Cardiac fibroblast (primary cell): ENCODE data around the gene CMTM7.
"Not testable (repeated sequence)": the region's sequence is repeated elsewhere in the genome, so short reads cannot be mapped to it uniquely, and the experiment has no call there.

Experiments
- DNase-seq, 2 donors: peaks; one replicate each; pipeline versions ENCODE4 v3.0.0 to v3.0.0-alpha.2; 2010; ENCODE audit warnings: low read depth in 2 of 2
- H3K4me3 ChIP-seq, 2 donors: replicated peaks in 1 of 2; 1 replicate in 1 of 2; 2 replicates in 1 of 2; pipeline ENCODE4 v1.5.1; 2011; ENCODE audit warnings: low read depth in 2 of 2, low read length in 2 of 2, mild to moderate bottlenecking in 2 of 2, moderate library complexity in 1 of 2
- CTCF ChIP-seq: IDR thresholded peaks from one replicate; pipeline ENCODE4 v1.5.1; 2011; ENCODE audit warnings: low read depth, mild to moderate bottlenecking, low read length, inconsistent platforms

The CMTM7 gene

GRCh38 chr3:32471246-32471645, 79.6 kb downstream of the CMTM7 start:
- H3K4me3 ChIP-seq = no peak overlapping the region
- no peak for DNase-seq
- TF ChIP-seq CTCF = no peak

- not testable (repeated sequence) for DNase-seq, H3K4me3 ChIP-seq
These were observed 80.5 kb downstream of the CMTM7 start for GRCh38 chr3:32472151-32472550.

- DNase-seq = no peak
- no peak overlapping the region for H3K4me3 ChIP-seq
- TF ChIP-seq CTCF = no peak
These were observed 82.5 kb downstream of the CMTM7 start for GRCh38 chr3:32474201-32474600.

GRCh38 chr3:32480604-32481003, 89.0 kb downstream of the CMTM7 start:
- TF ChIP-seq CTCF = no peak
- DNase-seq = peak; percentile 48 to 51
- no peak overlapping the region for H3K4me3 ChIP-seq

GRCh38 chr3:32481791-32482631, 90.4 kb downstream of the CMTM7 start:
- H3K4me3 ChIP-seq = no peak overlapping the region
- TF ChIP-seq CTCF = no peak
- DNase-seq = no peak

GRCh38 chr3:32482693-32483092, 91.0 kb downstream of the CMTM7 start:
- no peak for TF ChIP-seq CTCF
- DNase-seq = no peak
- H3K4me3 ChIP-seq = no peak overlapping the region

GRCh38 chr3:32483772-32484171, 92.1 kb downstream of the CMTM7 start:
- DNase-seq = no peak
- no peak overlapping the region for H3K4me3 ChIP-seq
- TF ChIP-seq CTCF = no peak
